Transverse colon (tissue), 3 donors: ENCODE measurements around the gene PLXND1.

Source experiments
- EP300 ChIP-seq: sonication (generic); formaldehyde crosslinking; IDR thresholded peaks from one replicate; pipeline ENCODE4 v1.6.1; 2017; ENCODE audit warnings: antibody characterized with exemption, low read depth
- TF ChIP-seq, protein P1 (sequence below), 5 experiments: fragments of 200-600 bp in 3 of 5; fragments of 450-650 bp in 2 of 5; sonication (generic) in 3 of 5; IDR thresholded peaks; 1 replicate in 2 of 5; 2 replicates in 3 of 5; pipeline ENCODE4 v1.5.1; 2016 to 2017; ENCODE audit warnings: antibody characterized with exemption in 5 of 5, inconsistent platforms in 3 of 5, mild to moderate bottlenecking in 2 of 5, moderate library complexity in 1 of 5

DNA sequence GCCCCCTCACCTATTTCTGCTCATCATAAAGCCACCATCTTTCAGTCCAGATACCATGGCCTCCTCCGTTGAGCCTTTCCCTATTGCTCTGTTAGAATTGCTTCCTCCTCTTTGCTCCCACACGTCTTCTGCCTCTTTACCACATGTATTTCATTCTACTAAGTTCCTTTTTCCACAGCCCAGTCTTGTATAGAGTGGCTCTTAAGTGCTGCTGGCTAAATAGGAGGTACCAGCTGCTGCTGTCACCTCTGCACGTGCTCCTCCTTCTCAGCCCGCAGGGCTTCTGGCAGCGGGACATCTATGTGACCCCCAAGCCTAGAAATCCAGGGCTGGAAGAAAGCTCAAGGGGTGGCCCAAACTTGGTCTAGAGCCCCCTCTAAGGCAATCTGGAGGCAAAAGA is 38.8 kb upstream of the PLXND1 start:
- TF ChIP-seq EP300: no peak
- TF ChIP-seq, protein P1, sequence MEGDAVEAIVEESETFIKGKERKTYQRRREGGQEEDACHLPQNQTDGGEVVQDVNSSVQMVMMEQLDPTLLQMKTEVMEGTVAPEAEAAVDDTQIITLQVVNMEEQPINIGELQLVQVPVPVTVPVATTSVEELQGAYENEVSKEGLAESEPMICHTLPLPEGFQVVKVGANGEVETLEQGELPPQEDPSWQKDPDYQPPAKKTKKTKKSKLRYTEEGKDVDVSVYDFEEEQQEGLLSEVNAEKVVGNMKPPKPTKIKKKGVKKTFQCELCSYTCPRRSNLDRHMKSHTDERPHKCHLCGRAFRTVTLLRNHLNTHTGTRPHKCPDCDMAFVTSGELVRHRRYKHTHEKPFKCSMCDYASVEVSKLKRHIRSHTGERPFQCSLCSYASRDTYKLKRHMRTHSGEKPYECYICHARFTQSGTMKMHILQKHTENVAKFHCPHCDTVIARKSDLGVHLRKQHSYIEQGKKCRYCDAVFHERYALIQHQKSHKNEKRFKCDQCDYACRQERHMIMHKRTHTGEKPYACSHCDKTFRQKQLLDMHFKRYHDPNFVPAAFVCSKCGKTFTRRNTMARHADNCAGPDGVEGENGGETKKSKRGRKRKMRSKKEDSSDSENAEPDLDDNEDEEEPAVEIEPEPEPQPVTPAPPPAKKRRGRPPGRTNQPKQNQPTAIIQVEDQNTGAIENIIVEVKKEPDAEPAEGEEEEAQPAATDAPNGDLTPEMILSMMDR (IDR thresholded peaks at IDR 0.05): no peak
